Activated gamma-delta T cell treated with anti-CD3 and anti-CD28 coated beads, Interleukin-2, amount 50 U/mL, for 16 hours (primary cell): Measurements from ENCODE around the gene TANGO6.
A peak's percentile ranks its signal among the peaks of the same experiment; 100 is the strongest.
"Not testable (repeated sequence)": the region's sequence is repeated elsewhere in the genome, so short reads cannot be mapped to it uniquely, and the experiment has no call there.

Source experiments
- DNase-seq: peaks from one replicate; pipeline ENCODE4 v3.0.0-alpha.2; 2020; ENCODE audit warnings: low read depth

Gene TANGO6

GRCh38 chr16:69119536-69119935 is 276.2 kb downstream of the TANGO6 start:
- DNase-seq = no peak

DNA sequence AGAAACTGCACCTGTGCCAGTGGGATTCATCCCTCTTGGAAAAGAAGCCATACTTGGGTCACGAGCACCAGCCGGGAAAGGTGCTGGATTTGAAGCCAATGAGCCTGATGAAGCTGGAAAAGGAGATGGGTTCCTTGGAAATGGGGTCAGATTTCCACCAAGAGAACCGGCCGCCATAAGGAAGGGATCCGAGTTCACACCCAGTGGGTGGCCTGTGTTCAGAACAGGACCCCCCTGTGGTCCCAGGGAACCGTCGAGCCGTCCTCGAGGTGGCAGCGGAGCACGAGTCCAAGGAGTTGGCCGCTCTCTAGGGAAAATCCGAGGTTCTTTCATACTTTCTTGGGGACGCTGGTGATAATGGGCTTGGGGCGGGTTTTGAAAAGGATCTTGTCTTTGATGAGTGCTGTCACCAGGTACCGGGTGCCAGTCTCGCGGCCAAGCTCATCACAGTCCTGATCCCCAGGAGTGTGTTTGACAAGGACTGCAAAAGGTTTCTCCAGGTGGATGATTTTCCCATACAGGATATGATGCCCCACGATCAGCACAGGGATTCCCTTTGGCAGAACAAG is 276.8 kb downstream of the TANGO6 start:
- no peak for DNase-seq

DNA sequence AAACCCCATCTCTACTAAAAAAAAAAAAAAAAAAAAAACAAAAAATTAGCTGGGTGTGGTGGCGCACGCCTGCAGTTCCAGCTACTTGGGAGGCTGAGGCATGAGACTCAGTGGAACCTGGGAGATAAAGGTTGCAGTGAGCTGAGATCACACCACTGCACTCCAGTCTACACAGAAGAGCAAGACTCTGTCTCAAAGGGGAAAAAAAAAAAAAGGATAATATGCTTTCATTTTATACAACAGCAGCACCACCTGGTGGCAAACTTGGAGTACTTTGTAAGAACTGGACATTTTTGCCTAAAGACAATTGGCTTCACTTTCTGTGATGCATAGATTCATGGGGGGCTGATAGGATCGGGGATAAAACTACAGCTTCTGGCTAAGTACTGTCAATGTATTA is 280.6 kb downstream of the TANGO6 start:
- DNase-seq = peak; percentile 43

GRCh38 chr16:69124406-69124805 is 281.1 kb downstream of the TANGO6 start:
- not testable (repeated sequence) for DNase-seq

DNA sequence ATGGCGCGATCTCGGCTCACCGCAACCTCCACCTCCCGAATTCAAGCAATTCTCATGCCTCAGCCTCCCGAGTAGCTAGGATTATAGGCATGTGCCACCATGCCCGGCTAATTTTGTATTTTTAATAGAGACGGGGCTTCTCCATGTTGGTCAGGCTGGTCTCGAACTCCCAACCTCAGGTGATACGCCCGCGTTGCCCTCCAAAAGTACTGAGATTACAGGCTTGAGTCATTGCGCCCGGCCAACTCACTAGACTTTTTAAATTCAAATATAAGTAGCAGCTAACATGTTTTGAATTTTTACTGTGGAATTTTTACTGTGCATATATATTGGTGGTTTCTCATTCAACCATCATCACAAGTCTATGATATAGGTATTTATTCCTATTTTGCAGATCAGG is 281.6 kb downstream of the TANGO6 start:
- not testable (repeated sequence) for DNase-seq

DNA sequence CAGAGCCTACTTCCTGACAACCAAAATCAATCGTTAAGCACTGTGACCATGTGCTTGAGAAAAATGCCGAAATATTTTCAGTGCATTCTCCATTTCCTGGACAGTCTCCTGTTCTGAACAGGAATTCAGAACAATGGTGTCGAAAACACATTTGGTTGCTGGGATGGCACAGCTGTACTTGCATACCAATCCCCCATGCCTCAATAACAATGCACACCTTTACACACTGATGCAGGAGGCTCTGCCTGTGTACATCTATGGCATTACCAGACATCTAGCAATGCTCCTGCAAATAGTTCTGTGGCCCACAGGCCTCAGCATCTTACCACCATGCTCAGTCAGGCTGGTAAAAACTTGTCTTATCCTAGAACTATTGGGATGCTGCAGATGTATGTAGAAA is 282.9 kb downstream of the TANGO6 start:
- no peak for DNase-seq

DNA sequence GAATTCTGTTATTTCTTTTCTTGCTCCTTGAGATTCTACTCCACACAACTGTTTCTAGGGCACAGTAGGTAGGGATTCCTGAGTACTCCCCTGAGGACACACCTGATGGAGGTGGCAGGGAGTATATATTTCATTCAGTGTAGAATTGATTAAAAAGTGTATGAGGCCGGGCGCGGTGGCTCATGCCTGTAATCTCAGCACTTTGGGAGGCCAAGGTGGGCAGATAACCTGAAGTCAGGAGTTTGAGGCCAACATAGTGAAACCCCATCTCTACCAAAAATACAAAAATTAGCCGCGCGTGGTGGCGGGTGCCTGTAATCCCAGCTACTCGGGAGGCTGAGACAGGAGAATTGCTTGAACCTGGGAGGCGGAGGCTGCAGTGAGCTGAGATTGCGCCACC is 283.5 kb downstream of the TANGO6 start:
- DNase-seq = not testable (repeated sequence)

DNA sequence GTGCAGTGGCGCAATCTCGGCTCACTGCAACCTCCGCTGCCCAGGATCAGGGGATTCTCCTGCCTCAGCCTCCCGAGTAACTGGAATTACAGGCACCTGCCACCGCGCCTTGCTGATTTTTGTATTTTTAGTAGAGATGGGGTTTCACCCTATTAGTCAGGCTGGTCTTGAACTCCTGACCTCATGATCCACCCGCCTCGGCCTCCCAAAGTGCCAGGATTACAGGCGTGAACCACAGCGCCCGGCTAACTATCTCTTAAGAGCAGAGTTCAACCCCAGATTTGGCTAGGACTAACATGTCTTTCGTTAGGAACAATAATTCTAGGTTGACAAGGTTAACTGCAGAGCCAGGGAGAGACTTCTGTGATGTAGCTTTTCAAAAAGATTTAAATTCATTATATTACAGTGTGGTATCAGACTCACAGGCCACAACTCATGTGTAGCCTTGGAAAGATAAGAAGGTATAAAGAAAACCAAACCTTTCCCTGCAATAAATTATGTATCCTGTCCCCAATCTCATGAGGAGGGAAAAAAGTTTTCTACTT is 284.7 kb downstream of the TANGO6 start:
- DNase-seq = no peak

DNA sequence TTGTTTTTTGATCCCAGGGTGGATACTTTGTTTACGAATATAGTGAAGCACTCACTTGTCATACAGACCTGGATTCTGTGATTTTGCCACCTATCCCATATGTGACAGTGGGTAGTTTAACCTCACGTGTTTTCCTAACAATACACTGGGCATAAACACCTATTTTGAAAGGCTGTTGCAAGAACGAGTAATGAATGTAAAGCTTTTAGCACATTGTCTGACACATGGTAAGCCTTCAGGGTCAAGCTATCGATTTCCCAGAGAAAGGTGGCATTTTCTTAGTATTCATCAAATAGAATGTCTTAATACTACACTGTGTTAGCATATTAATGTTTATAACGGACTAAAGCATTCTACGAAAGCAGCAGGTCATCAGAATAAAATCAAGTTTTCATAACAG is 287.1 kb downstream of the TANGO6 start:
- no peak for DNase-seq

DNA sequence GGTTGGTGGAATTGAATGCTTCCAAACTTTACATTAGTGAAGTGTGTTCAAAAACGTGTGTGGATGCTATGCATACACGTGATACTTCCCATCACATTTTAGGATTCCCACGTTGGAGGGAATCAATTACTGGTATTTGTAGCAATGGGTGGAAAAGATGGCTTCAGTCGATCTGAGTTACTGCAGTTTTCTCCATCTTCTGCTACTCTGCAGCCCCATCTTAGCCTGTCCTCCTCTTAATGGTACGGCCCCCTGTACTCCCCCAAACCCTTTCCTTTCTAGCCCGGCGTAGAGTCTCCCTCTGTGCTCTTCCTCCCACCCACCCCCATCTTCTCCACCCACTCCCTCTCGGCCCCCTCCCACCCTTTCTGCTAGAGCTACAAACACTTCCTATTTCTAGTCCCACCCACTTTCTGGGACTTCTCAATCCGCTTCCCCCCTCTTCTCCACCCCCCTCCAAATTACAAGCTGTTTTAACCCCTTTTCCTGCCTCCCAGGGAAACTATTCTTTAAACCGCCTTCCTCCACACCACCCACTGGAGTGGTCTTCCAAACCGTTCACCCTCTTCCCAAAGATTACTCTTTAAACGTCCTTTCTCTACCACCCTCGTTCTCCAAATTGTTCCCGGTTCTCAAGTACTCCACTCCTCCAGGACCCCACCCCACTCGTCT is 288.0 kb downstream of the TANGO6 start:
- DNase-seq = no peak

- peak; percentile 41 for DNase-seq
These were observed 288.6 kb downstream of the TANGO6 start for GRCh38 chr16:69131839-69132423.

DNA sequence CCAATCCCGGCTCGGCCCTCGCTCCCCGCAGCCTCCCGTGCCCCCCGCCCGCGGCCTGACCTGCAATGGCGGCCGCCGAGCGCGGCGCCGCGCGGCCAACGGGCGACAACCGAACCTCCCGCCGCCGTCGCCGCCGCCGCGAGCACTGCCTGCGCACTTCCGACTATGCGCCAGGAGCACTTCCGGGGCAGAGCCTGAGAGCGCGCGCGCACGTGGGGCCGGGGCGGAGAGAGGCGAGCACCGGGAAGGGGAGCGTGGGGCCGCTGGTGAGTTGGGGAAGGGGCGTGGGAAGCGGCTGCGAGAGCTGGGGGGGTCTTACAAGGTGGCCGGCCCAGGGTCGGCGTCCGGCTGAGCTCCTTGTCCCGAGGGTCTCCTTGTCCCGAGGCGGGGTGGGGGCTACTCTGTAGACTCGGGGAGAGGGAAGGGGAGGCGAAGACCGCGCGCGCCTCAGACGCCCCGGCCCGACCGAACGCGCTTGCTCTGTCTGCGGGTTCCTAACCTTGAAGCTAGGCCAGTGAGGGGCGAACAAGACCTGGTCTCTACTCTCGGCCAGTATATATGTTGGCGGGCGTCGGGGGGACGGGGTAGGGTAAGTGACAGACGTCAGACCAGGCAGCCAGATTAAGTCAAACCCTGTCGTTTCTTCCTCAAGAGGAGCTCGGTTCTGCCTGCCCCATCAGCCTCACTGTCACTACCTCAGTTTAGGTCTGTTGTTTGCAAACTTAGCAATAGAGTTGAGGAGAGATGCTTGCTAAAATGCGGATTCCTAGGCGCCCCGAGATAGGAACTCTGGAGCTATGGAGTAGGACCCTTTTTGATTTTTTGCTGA is 289.3 kb downstream of the TANGO6 start, which contains the start of the genes CHTF8 and UTP4:
Gene CHTF8, minus strand, starts transcription at position 165 of the 829 bp plus-strand sequence. CDS start 11,130 bp downstream, outside the sequence.
Gene UTP4, plus strand, starts transcription at position 226 of the 829 bp plus-strand sequence. CDS start 811 bp downstream, outside the sequence.
- peak; percentile 79 for DNase-seq

- no peak for DNase-seq
These were observed 290.1 kb downstream of the TANGO6 start for GRCh38 chr16:69133373-69133954.
